HK-2 (cell line): ENCODE measurements around the gene SEC14L5.
"Not testable (repeated sequence)": the region's sequence is repeated elsewhere in the genome, so short reads cannot be mapped to it uniquely, and the experiment has no call there.

Experiments used
- DNase-seq: peaks from one replicate; pipeline ENCODE4 v3.0.0-alpha.2; 2018; ENCODE audit not compliant: unreplicated experiment

The SEC14L5 gene

GRCh38 chr16:4929619-4930018, 28.5 kb upstream of the SEC14L5 start:
- not testable (repeated sequence) for DNase-seq

DNA sequence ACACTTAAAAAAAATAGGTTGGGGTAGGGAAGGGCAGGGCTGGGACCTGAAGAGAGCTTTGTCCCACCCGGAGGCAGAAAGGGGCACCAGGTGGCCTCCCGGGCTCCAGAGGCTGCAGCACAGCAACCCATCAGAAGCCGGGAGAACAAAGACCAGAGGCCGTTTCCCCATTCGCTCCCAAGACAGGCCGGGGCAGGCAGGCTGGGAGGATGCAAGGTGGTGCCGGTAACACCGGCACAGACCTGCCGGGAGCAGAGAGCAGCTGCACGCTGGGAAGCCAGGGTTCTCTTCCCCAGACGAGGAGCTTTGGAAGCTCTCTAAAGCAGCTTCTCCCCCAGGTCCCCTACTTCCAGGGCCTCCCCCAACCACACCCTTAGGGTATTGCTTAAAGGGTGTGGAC, 26.7 kb upstream of the SEC14L5 start:
- DNase-seq, result no peak

GRCh38 chr16:4933433-4933832, 24.7 kb upstream of the SEC14L5 start:
- no peak for DNase-seq

DNA sequence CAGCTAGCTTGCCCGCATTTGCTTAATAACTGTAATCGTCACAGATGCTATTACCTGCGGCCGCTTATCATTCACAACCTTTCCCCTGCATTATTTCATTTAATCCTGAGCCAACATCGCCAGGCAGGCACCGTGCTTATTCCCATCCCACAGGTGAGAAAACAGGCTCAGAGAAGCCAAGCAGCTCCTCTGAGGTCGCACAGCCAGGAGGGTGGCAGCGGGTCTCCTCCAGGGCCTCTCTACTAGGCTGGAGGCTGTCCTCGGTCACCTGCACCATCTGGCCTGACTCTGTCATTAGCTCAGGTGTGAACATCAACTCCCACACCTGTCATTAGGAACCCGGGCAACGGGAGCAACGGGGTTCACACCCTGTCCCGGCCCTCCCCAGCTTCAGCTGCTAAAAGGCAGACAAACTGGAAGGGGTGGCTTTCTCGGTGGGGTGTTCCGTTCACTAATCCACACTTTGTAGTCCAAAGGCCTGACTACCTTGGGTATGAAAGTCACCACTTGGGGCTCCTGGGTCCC, 24.2 kb upstream of the SEC14L5 start:
- DNase-seq, result no peak

GRCh38 chr16:4934591-4934990, 23.5 kb upstream of the SEC14L5 start:
- no peak for DNase-seq

DNA sequence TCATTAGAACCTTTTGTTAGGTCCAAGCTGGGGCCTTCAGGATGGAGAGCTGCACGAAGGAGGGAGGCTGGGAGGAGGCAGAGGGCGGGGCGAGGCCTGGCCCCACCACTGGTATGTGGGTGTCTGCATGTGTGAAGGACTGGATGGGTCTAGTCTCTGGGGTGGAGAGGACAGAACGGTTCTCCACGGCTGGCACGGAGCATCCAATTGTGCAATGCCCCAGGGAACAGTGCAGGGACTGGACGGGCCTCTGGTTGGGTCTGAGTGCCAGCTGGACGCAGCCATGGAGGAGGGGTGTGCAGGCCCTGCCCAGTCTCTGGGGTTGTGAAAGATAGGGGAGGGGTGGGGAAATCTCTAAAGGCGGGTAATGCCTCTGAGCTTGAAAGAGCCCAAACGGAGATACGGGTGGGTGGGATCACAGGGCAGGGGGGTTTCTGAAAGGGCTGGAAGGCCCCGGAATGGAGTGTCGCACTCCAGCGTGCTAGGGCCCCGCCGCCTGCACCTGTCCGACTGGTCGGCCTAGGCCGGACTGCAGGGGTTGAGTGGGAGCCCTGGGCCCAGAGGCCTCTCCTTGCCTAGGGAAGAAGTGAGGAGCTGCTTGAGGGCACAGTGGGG, 22.8 kb upstream of the SEC14L5 start:
- no peak for DNase-seq

GRCh38 chr16:4936181-4936990, 21.7 kb upstream of the SEC14L5 start:
- no peak for DNase-seq

DNA sequence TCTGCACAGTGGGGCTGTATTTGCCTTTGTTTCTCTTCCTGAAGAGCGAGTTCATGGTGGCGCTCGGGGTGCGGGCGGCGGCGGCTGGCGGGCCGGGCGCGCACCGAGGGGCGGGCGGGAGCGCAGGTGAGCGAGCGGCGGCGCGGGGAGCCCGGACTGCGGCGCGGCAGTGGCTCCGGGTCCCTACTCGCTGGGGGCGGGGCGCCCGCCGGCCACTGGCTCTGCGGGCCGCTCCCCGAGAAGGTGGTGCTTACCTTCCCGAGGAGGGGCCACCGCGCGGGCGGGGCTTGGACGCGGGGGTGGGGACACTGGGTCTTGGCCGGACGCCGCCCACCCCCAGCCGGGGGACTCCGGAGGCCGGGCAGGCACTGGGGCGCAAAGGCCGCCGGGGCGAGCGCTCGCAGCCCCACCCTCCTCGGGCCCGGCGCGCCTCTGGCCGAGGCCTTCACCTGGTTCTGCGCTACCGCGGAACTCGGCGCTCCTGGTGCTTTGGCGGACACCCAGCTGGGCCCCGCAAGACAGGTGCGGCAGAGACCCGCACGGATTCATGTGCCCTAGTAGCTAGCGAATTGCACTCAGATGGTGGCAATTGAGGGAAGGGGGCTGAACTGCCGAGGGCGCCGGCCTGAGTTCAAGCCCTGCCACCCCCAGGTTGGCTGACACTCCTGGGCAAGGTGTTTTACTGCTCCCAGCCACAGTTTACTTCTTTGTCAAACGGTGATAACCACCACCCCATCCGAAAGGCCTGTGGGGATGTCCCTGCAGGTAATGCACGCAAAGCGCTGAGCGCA, 20.9 kb upstream of the SEC14L5 start, which contains the start of gene PPL:
Gene PPL, minus strand, starts transcription at position 158 of the 791 bp plus-strand sequence. Its CDS starts 103 bp downstream, at position 55.
- DNase-seq, result no peak

DNA sequence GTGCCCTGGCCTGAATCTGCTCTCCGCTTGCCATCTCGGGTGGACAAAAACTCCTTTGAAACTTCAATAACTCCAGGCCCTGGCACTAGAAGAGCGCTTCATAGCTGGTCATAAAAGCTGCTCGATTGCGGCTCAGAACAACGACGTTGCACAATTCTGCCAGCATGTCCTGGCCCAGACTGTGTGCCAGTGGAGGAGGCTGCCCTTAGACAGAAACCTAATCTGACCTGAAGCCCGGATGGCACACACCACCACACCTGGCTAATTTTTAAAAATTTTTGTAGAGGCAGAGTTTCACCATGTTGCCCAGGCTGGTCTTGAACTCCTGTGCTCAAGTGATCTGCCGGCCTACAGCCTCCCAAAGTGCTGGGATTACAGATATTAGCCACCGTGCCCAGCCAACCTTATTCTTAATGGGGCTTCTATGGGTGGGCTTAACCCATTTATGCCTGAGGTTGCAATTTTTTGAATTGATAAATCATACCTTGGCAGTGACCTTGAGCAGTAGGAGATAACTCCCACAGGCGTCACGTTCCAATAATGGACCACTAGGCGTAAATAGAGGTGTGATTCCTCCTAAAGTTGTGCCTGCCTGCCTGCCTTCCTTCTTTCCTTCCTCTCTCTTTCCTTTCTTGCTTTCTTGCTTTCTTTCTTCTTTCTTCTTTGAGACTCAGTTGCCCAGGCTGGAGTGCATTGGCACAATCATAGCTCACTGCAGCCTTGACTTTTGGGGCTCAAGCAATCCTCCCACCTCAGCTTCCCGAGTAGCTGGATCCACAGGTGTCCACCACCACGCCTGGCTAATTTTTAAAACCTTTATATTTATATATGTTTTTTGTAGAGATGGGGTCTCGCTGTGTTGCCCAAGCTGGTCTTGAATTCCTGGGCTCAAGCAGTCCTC, 20.1 kb upstream of the SEC14L5 start:
- no peak for DNase-seq

DNA sequence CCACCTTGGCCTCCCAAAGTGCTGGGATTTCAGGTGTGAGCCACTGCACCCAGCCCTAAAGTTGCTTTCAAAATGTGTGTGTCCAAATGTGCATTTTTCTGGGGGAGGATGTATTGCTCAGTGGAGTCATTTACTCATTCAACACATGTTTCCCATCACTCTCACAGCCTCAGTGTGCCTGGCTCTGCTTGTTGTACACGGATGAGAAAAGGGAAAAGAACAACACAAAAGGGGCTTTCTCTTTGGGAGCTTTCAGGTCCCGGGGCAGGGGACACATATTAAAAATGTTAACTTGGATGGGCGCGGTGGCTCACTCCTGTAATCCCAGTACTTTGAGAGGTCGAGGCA, 19.5 kb upstream of the SEC14L5 start:
- no peak for DNase-seq

DNA sequence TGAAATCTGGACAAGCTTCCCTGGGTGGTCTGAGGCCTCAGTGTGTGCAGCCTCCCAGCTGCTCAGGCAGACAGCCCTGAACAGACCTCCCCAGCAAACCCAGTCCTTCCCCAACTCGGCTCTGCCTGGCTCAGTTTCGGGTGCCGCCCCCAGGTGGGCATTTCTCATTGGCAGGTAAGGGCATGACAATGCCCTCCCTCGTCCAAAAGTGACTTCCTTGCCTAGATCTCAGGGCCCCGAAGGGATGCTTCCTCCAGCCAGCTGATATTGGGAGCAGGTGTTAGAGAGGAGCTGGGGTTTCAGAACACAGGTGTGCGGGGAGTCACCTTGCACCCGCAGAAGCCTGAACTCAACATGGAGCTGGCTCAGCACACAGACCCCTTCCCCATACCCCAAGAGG, 17.4 kb upstream of the SEC14L5 start:
- no peak for DNase-seq

- no peak for DNase-seq
These were observed 15.6 kb upstream of the SEC14L5 start for GRCh38 chr16:4942481-4942880.

DNA sequence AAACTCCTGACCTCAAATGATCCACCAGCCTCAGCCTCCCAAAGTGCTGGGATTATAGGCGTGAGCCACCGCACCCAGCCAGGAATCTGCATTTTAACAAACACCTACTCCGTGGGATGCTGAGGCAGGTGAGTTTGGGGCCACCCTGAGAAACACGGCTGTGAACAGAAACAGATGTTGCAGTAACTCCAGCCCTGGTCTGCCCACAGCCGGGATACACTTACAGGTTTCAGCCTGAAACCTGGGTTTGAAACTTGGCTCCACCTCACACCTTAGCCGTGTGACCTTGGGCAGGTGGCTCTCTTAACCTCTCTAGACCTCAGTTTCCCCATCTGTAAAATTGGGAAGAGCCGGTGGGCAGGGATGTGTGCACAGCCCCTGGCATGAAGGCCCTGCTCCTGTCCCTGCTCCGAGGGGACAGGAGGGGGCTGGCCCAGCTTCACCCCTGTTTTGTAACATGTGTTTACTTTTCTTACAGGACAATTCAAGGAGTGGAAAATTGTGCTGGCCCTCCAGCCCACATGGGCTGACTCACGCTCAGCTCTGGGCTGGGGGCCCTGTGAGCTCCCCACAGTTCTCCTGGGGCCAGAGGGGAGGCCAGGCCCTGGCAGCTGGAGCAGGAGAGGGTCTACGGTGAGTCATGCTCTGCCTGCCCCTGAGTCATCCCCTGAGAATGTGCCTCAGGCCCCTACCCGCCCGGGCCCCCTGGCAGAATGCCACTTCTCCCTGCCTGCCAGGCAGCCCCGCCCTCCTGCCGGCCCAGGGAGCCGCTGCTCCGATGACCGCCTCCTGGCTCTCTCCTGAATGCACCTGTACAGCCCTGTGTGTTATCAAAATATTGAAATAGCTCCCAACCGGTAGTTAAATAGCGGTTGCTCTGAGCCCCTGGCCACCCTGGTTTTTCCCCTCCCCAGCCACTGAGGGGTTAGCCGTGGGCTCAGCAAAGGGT, 13.5 kb upstream of the SEC14L5 start:
- peak; percentile 95 for DNase-seq

- peak; percentile 34 for DNase-seq
These were observed 12.3 kb upstream of the SEC14L5 start for GRCh38 chr16:4945560-4946502.

- no peak for DNase-seq
These were observed 11.2 kb upstream of the SEC14L5 start for GRCh38 chr16:4946917-4947316.

DNA sequence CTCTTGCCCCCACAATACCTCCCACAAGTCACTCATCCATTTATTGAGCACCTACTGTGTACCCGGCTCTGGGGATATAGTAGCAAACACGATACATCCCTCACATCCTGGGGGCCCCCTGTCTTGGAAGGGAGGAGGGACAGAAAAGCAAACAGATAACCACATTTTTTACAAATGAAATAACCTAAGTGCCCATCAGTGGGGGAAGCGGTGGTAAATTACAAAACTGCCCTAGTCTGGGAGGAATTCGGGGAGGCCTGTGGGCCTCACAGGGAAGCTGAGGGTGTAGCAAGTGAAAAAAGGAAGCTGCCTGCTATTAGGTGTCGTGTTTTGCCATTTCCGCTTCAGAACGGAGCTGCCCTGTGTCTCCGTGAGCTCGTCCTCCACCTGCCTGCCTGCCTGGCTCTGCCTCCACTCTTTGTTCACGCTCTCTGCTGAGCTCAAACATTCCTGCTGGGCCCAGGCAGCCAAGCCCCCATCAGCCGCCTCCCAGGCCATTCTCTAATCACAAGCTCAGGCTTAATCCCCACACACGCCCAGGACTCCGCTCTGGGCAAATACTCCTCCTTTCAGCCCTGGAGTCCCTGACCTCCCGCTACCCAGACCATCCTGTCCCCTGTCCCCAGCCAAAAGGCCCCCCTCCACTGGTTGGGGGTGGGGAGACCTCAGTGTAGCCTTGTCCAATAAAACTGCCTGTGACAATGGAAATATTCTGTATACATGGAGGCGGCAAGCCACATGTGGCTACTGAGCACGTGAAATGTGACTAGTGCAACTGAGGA, 10.2 kb upstream of the SEC14L5 start:
- DNase-seq, result no peak

DNA sequence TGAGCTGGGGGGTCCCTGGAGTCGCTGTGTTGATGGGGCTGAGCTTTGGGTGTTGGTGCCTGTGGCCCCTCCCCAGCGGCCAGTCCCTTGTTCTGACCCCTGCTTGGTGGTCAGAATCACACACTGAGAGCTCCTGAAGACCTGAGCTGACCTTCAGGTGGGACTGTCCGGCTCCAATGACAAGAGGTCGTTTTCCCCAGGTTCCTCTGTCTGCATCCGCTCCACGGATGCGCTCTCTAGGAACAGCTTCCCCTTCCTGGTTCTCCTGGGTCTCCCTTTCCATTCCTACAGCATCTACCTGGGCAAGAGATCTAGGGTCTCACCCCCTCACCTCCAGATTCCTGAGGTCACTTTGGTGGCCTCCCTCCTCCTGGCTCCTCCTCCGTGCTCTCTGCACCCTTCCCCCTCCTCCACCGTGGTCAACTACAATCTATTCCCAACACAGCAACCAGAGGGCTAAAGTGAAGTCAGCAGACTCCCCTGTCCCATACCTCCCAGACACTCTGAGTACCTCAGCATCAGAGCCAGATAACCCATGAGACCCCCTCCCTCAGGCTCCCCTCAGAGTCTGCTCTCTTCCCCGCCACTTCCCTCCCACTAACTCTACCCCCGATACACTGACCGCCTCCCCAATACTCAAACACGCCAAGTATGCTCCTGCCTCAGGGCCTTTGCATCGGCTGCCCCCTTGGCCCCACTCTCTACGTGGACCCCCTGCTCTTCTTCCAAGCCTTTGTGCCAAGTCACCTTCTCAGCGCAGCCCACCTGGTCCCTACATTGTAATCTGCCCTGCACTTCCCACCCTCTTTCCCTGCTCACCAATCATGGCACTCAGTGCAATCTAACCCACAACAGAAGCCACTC, 9.0 kb upstream of the SEC14L5 start:
- no peak for DNase-seq
